H1 (cell line): ENCODE data around the gene ZDHHC23. TPM values are rescaled to one million over a fixed set of nuclear protein-coding genes. Genes with fewer than 3 reads are reported as not detected.

ENCODE experiments used
- CTCF ChIA-PET: fragments of 300-600 bp; sonication (Branson Sonifier 250); formaldehyde crosslinking; loops from one replicate; lab custom pipeline; 2021; ENCODE audit not compliant: partially characterized antibody; lab: Charles Lee
- POLR2A ChIA-PET: fragments of 300-600 bp; sonication (Branson Sonifier 250); formaldehyde crosslinking; loops from one replicate; lab custom pipeline; 2021; ENCODE audit warnings: inconsistent platforms; ENCODE audit not compliant: partially characterized antibody; lab: Charles Lee
- DNase-seq, 2 experiments: peaks; one replicate each; pipeline versions ENCODE4 v3.0.0 to v3.0.0-alpha.2; 2010 to 2022; ENCODE audit warnings: low spot score in 2 of 2, low read depth in 1 of 2, mixed read lengths in 1 of 2
- FAIRE-seq: peaks from 2 replicates; lab custom pipeline; 2011; peaks lifted over from hg19 to GRCh38; lab: Jason Lieb, UNC
- H2AFZ ChIP-seq: 2 replicates; pipeline ENCODE4 v1.8.1; 2012; ENCODE audit warnings: low read length, inconsistent platforms
- H2AK5ac ChIP-seq: 2 replicates; pipeline ENCODE4 v1.6.1; 2013; ENCODE audit warnings: low read depth, low read length
- H2BK120ac ChIP-seq: replicated peaks from 2 replicates; pipeline ENCODE3; 2013; ENCODE audit warnings: low read depth, low read length, inconsistent platforms
- H2BK12ac ChIP-seq: 2 replicates; pipeline ENCODE4 v1.6.1; 2013; ENCODE audit warnings: low read depth, low read length
- H2BK15ac ChIP-seq: 2 replicates; pipeline ENCODE4 v1.6.1; 2013; ENCODE audit warnings: low read length
- H2BK20ac ChIP-seq: 2 replicates; pipeline ENCODE4 v1.6.1; 2013; ENCODE audit warnings: low read length
- H2BK5ac ChIP-seq: 2 replicates; pipeline ENCODE4 v1.6.1; 2013; ENCODE audit warnings: low read depth, low read length
- H3K14ac ChIP-seq: 2 replicates; pipeline ENCODE4 v1.6.1; 2013; ENCODE audit warnings: inconsistent platforms; ENCODE audit not compliant: insufficient read length
- H3K18ac ChIP-seq: 2 replicates; pipeline ENCODE4 v1.6.1; 2013; ENCODE audit warnings: low read length; ENCODE audit errors: extremely low read depth
- H3K23ac ChIP-seq: 2 replicates; pipeline ENCODE4 v1.6.1; 2013; ENCODE audit warnings: inconsistent platforms; ENCODE audit not compliant: insufficient read length
- H3K23me2 ChIP-seq: 2 replicates; pipeline ENCODE4 v1.6.1; 2013; ENCODE audit warnings: low read depth, low read length
- H3K27ac ChIP-seq: 2 replicates; pipeline ENCODE4 v1.6.1; 2011; ENCODE audit warnings: low read depth, low read length, inconsistent platforms
- H3K27me3 ChIP-seq, 4 experiments: replicated peaks in 1 of 4; 1 replicate in 1 of 4; 2 replicates in 3 of 4; pipeline versions ENCODE4 v1.6.1 to v1.8.1; 2011 to 2013; ENCODE audit warnings: low read length in 3 of 4, mild to moderate bottlenecking in 3 of 4, inconsistent platforms in 2 of 4, mixed read lengths in 2 of 4, moderate library complexity in 1 of 4; ENCODE audit not compliant: control insufficient read depth in 3 of 4, insufficient read depth in 3 of 4; ENCODE audit errors: extremely low read depth in 1 of 4
- H3K36me3 ChIP-seq, 4 experiments: 2 replicates each; pipeline versions ENCODE4 v1.6.1 to v1.8.1; 2011 to 2013; ENCODE audit warnings: mild to moderate bottlenecking in 4 of 4, low read length in 3 of 4, moderate library complexity in 2 of 4, control low read depth in 1 of 4, inconsistent platforms in 1 of 4; ENCODE audit not compliant: insufficient read depth in 4 of 4, control insufficient read depth in 2 of 4
- H3K4ac ChIP-seq: replicated peaks from 2 replicates; pipeline ENCODE3; 2013; ENCODE audit warnings: low read length, low read depth, mixed read lengths, inconsistent platforms; ENCODE audit not compliant: insufficient read length
- H3K4me1 ChIP-seq, 4 experiments: replicated peaks in 1 of 4; 1 replicate in 1 of 4; 2 replicates in 3 of 4; pipeline versions ENCODE4 v1.6.1 to v1.8.1; 2011 to 2013; ENCODE audit warnings: low read length in 3 of 4, inconsistent platforms in 2 of 4, mixed read lengths in 1 of 4; ENCODE audit not compliant: insufficient read depth in 4 of 4, control insufficient read depth in 3 of 4
- H3K4me2 ChIP-seq, 2 experiments: 2 replicates each; pipeline versions ENCODE4 v1.6.1 to v1.8.1; 2011 to 2013; ENCODE audit warnings: low read depth in 2 of 2, low read length in 2 of 2, control low read depth in 1 of 2, inconsistent platforms in 1 of 2, mild to moderate bottlenecking in 1 of 2; ENCODE audit not compliant: insufficient read depth in 1 of 2
- H3K4me3 ChIP-seq, 4 experiments: fragments of 200-600, 300-600 bp in 1 of 4; sonication (generic), shearing (Covaris generic), sonication (Bioruptor Twin) in 1 of 4; 2 replicates each; pipeline versions ENCODE4 v1.5.1 to v1.8.1; 2011 to 2016; ENCODE audit warnings: low read length in 4 of 4, low read depth in 3 of 4, control low read depth in 2 of 4, inconsistent platforms in 2 of 4, mild to moderate bottlenecking in 2 of 4, mixed read lengths in 1 of 4, moderate library complexity in 1 of 4; ENCODE audit not compliant: insufficient read depth in 2 of 4; ENCODE audit errors: extremely low read depth in 1 of 4
- H3K56ac ChIP-seq: replicated peaks from 2 replicates; pipeline ENCODE3; 2013; ENCODE audit warnings: low read depth, mild to moderate bottlenecking, mixed read lengths, low read length, inconsistent platforms; ENCODE audit not compliant: insufficient read length
- H3K79me1 ChIP-seq: 2 replicates; pipeline ENCODE4 v1.6.1; 2013; ENCODE audit warnings: low read depth, low read length, control low read depth
- H3K79me2 ChIP-seq, 2 experiments: 2 replicates each; pipeline versions ENCODE4 v1.6.1 to v1.8.1; 2012 to 2013; ENCODE audit warnings: low read length in 2 of 2, mild to moderate bottlenecking in 2 of 2, inconsistent platforms in 1 of 2; ENCODE audit not compliant: insufficient read depth in 2 of 2, control insufficient read depth in 1 of 2
- H3K9ac ChIP-seq, 4 experiments: replicated peaks in 1 of 4; 1 replicate in 1 of 4; 2 replicates in 3 of 4; pipeline versions ENCODE4 v1.6.1 to v1.8.1; 2011 to 2013; ENCODE audit warnings: low read depth in 3 of 4, low read length in 3 of 4, control low read depth in 2 of 4, mild to moderate bottlenecking in 2 of 4, moderate library complexity in 2 of 4, inconsistent platforms in 1 of 4; ENCODE audit errors: extremely low read depth in 1 of 4
- H3K9me3 ChIP-seq, 2 experiments: 2 replicates each; pipeline versions ENCODE4 v1.6.1 to v1.8.1; 2012 to 2013; ENCODE audit warnings: mild to moderate bottlenecking in 2 of 2, moderate library complexity in 2 of 2, control low read depth in 1 of 2, inconsistent platforms in 1 of 2, low read depth in 1 of 2, low read length in 1 of 2, mixed read lengths in 1 of 2; ENCODE audit not compliant: insufficient read depth in 2 of 2
- H4K20me1 ChIP-seq, 2 experiments: replicated peaks in 1 of 2; 2 replicates each; pipeline versions ENCODE3 to v1.8.1; 2011 to 2013; ENCODE audit warnings: inconsistent platforms in 2 of 2, low read length in 2 of 2, mild to moderate bottlenecking in 1 of 2; ENCODE audit not compliant: insufficient read depth in 2 of 2, control insufficient read depth in 1 of 2
- H4K5ac ChIP-seq: 2 replicates; pipeline ENCODE4 v1.6.1; 2013; ENCODE audit warnings: low read length, low read depth, mixed read lengths, inconsistent platforms; ENCODE audit not compliant: insufficient read length
- H4K8ac ChIP-seq: 2 replicates; pipeline ENCODE4 v1.8.0; 2013; ENCODE audit warnings: mild to moderate bottlenecking, moderate library complexity, low read length, inconsistent platforms; ENCODE audit not compliant: insufficient read depth; ENCODE audit errors: extremely low read depth
- H4K91ac ChIP-seq: replicated peaks from 2 replicates; pipeline ENCODE3; 2013; ENCODE audit warnings: low read length, mixed read lengths, inconsistent platforms; ENCODE audit not compliant: insufficient read length
- CTCF ChIP-seq, 3 experiments: IDR thresholded peaks; 1 replicate in 2 of 3; 2 replicates in 1 of 3; pipeline versions ENCODE4 v1.5.1 to v1.6.1; 2011; ENCODE audit warnings: low read length in 3 of 3, mild to moderate bottlenecking in 3 of 3, inconsistent platforms in 2 of 3, low read depth in 1 of 3, moderate library complexity in 1 of 3; ENCODE audit not compliant: insufficient read depth in 1 of 3; ENCODE audit errors: control extremely low read depth in 1 of 3
- GTF2F1 ChIP-seq: IDR thresholded peaks from 2 replicates; pipeline ENCODE4 v1.6.1; 2012; ENCODE audit warnings: low read depth, low read length, improper control_type of control experiment, borderline replicate concordance
- RAD21 ChIP-seq, 2 experiments: IDR thresholded peaks in 1 of 2; conservative IDR thresholded peaks in 1 of 2; 2 replicates each; pipeline ENCODE4 v1.6.1; 2011; ENCODE audit warnings: low read depth in 2 of 2, low read length in 2 of 2, improper control_type of control experiment in 1 of 2, inconsistent platforms in 1 of 2, mild to moderate bottlenecking in 1 of 2, moderate library complexity in 1 of 2
- WGBS, 2 experiments: shearing (Covaris generic) in 1 of 2; methylation state at CpG; one replicate each; pipeline versions ENCODE4 v1.1.6 to v1.1.7; 2013 to 2015; ENCODE audit warnings: low lambda C conversion rate in 2 of 2, mixed read lengths in 2 of 2, inconsistent platforms in 1 of 2, low coverage in 1 of 2, missing lambda C conversion rate in 1 of 2; ENCODE audit not compliant: insufficient replicate concordance in 2 of 2, insufficient coverage in 1 of 2, insufficient read length in 1 of 2; ENCODE audit errors: extremely low coverage in 1 of 2, missing lambda C conversion rate in 1 of 2; 5-methylcytosine and 5-hydroxymethylcytosine counted together
- polyA plus RNA-seq, 7 experiments: library from polyadenylated mRNA; depleted of rRNA in 3 of 7; stranded (reverse) in 5 of 7; unstranded in 2 of 7; fragments of >200 nt in 5 of 7; fragments of 200-250 nt in 2 of 7; gene quantifications; 1 replicate in 5 of 7; 2 replicates in 1 of 7; 4 replicates in 1 of 7; pipeline versions ENCODE4 v1.2.1 to v1.2.3, GENCODE V29; 2011 to 2013; ENCODE audit warnings: missing spikeins in 2 of 7, mixed read lengths in 2 of 7
- total RNA-seq: library from RNA; stranded (reverse); fragmentation: NEBNext Ultra II Directional; extraction: Animal tissue kit (Norgen Biotek cat#: 25700); gene quantifications from 2 replicates; pipeline ENCODE4 v1.2.1, GENCODE V29; 2021

The ZDHHC23 gene
- total and polyA plus RNA-seq, 2 of the 8 experiments (the other 6 are each of a cell fraction or from before 2014, with no cell fraction given) = 6.2 to 15.7 TPM

GRCh38 chr3:113966172-113966571 is 18.4 kb downstream of the ZDHHC23 start:
- Histone ChIP-seq H2BK20ac (no peak overlapping the region), H4K8ac (no peak overlapping the region), H3K4me2 (no peak overlapping the region), H2BK12ac (no peak overlapping the region), H3K4ac (no peak overlapping the region), H3K23me2 (no peaks in the 10 kb centered on the region), H2AK5ac (no peak overlapping the region; the same call in 1 of the 2 replicates), H3K9me3 (no peaks in the 10 kb centered on the region), H4K20me1 (no peaks in the 10 kb centered on the region), H2BK120ac (no peak overlapping the region), H3K14ac (no peak overlapping the region), H3K79me2 (no peaks in the 10 kb centered on the region), H3K18ac (no peak overlapping the region), H3K4me1 (no peaks in the 10 kb centered on the region), H3K79me1 (no peaks in the 10 kb centered on the region), H3K4me3 (no peak overlapping the region), H2AFZ (no peak overlapping the region), H3K27ac (no peak overlapping the region), H4K5ac (no peak overlapping the region), H2BK15ac (0 out of 2 replicates have a peak overlapping the region, but pooled peaks have one; percentile 88), H4K91ac (no peak overlapping the region), H3K23ac (no peak overlapping the region), H2BK5ac (no peak overlapping the region)
- 76% methylated on average over 2 of the region's 2 CpGs; no CpG with 5 or more reads in 1 of the 2 experiments for WGBS, 2 experiments
- DNase-seq = no peak
- CTCF ChIA-PET = interaction anchor here (0.9 to 1.5 kb wide), 5 partner anchors 9 to 41 kb away, joined by 3 to 5 read pairs (median 4); no protein-coding TSS in a partner anchor
- POLR2A ChIA-PET = interaction anchor here (0.7 to 1.0 kb wide), 2 partner anchors 22 to 90 kb away, joined by 3 read pairs; no protein-coding TSS in a partner anchor
- FAIRE-seq = peak; percentile 71
- no peak for TF ChIP-seq GTF2F1
- peak; percentile 29 to 46; a peak in 2 of 4 replicates for TF ChIP-seq RAD21 (IDR thresholded peaks at IDR 0.05 in 1 of 2, conservative IDR thresholded peaks at IDR 0.05 in 1 of 2; ENCODE audit: low read depth in 2 of 2, low read length in 2 of 2)
- peak; percentile 28 to 56 (median 36) for TF ChIP-seq CTCF (IDR thresholded peaks at IDR 0.05; ENCODE audit: control extremely low read depth in 1 of 3, insufficient read depth in 1 of 3, low read depth in 1 of 3, low read length in 3 of 3)
- TF ChIP-seq, all 59 proteins: peak for 2
- no peak overlapping the region for H3K56ac ChIP-seq
- H3K27me3 ChIP-seq = no peaks in the 10 kb centered on the region
- H3K36me3 ChIP-seq = no peaks in the 10 kb centered on the region
- H3K9ac ChIP-seq = no peak overlapping the region
